ENCODE results near the gene SAMD4B. TPM values are rescaled to one million over a fixed set of nuclear protein-coding genes. Genes with fewer than 3 reads are reported as not detected.
A peak's percentile ranks its signal among the peaks of the same experiment; 100 is the strongest.

The SAMD4B gene
- total RNA-seq, 3 donors from 2014 or later (not counting 1 experiment from before 2014, with no cell fraction given), result 67.8 to 80.8 (median 78.9) TPM

DNA sequence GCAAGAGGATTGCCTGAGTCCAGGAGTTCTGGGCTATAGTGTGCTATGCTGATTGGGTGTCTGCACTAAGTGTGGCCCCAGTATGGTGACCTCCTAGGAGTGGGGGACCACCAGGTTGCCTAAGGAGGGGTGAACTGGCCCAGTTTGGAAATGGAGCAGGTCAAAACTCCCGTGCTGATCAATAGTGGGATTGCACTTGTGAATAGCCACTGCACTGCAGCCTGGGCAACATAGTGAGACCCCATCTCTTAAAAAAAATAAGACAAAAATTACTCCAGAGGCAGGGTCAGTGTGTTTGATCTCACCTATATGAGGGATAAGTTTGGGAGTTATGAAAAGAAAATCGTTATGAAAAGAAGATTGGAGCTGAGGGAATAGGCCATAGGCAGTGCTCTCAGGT lies 27.0 kb downstream of the SAMD4B start:
- ATAC-seq (no peak), DNase-seq (no peak)
- Histone ChIP-seq H3K9me3 (ENCODE audit: control insufficient read depth, insufficient read depth, low read length) (no peaks in the 10 kb centered on the region), H3K4me1 (ENCODE audit: control insufficient read depth, insufficient read depth, low read length) (no peaks in the 10 kb centered on the region), H3K4me3 (ENCODE audit: low read length) (no peak overlapping the region), H3K27me3 (ENCODE audit: control insufficient read depth, insufficient read depth, low read length) (no peaks in the 10 kb centered on the region), H3K27ac (ENCODE audit: low read length) (no peak overlapping the region), H3K36me3 (ENCODE audit: control insufficient read depth, insufficient read depth, low read length) (peaks cover 32% of the 10 kb centered on the region)
- no peaks in the 10 kb centered on the region for H3K27me3 Mint-ChIP-seq (ENCODE audit: low read depth in 2 of 2)
- H3K36me3 Mint-ChIP-seq, result no peaks in the 10 kb centered on the region
- H3K27ac Mint-ChIP-seq, result no peak overlapping the region
- TF ChIP-seq, protein P1, sequence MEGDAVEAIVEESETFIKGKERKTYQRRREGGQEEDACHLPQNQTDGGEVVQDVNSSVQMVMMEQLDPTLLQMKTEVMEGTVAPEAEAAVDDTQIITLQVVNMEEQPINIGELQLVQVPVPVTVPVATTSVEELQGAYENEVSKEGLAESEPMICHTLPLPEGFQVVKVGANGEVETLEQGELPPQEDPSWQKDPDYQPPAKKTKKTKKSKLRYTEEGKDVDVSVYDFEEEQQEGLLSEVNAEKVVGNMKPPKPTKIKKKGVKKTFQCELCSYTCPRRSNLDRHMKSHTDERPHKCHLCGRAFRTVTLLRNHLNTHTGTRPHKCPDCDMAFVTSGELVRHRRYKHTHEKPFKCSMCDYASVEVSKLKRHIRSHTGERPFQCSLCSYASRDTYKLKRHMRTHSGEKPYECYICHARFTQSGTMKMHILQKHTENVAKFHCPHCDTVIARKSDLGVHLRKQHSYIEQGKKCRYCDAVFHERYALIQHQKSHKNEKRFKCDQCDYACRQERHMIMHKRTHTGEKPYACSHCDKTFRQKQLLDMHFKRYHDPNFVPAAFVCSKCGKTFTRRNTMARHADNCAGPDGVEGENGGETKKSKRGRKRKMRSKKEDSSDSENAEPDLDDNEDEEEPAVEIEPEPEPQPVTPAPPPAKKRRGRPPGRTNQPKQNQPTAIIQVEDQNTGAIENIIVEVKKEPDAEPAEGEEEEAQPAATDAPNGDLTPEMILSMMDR (IDR thresholded peaks at IDR 0.05), result no peak
- peaks cover 0 to 9% of the 10 kb centered on the region in 2 donors for H3K4me1 Mint-ChIP-seq
- intact Hi-C loops (cut with micrococcal nuclease), result no loop called here
- no peak overlapping the region for H3K4me3 Mint-ChIP-seq
- WGBS (ENCODE audit: insufficient coverage), result 86% methylated on average over 2 of the region's 2 CpGs
- no peaks in the 10 kb centered on the region for H3K9me3 Mint-ChIP-seq

DNA sequence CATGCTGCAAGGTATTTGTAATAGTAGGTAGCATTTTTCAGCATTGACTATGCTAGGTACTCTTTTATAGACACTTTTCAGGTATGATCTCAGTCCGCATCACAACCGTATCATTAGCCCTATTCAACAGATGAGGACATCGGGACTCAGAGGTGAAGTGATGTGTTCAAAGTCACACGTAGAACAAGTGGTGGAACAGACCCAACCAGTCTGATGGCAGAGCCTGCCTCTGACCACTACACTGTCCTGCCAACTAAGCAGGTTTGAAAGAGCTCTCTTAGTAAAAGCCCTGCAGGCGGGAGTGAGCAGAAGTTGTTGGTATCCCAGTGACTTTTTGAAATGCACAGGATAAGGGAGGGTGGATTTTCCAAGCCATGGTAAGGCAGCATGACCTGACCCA lies 28.5 kb downstream of the SAMD4B start:
- Histone ChIP-seq H3K4me1 (ENCODE audit: control insufficient read depth, insufficient read depth, low read length) (no peaks in the 10 kb centered on the region), H3K4me3 (ENCODE audit: low read length) (no peak overlapping the region), H3K36me3 (ENCODE audit: control insufficient read depth, insufficient read depth, low read length) (peaks cover 38% of the 10 kb centered on the region), H3K27me3 (ENCODE audit: control insufficient read depth, insufficient read depth, low read length) (no peaks in the 10 kb centered on the region), H3K9me3 (ENCODE audit: control insufficient read depth, insufficient read depth, low read length) (no peaks in the 10 kb centered on the region), H3K27ac (ENCODE audit: low read length) (no peak overlapping the region)
- Mint-ChIP-seq H3K36me3 (no peaks in the 10 kb centered on the region), H3K4me3 (no peak overlapping the region), H3K27me3 (ENCODE audit: low read depth in 2 of 2) (no peaks in the 10 kb centered on the region), H3K27ac (peak overlapping the region in 1 of 2 donors; percentile 31), H3K4me1 (peaks cover 0 to 5% of the 10 kb centered on the region in 2 donors), H3K9me3 (no peaks in the 10 kb centered on the region)
- 95% methylated on average over 5 of the region's 5 CpGs for WGBS (ENCODE audit: insufficient coverage)
- intact Hi-C loops (cut with micrococcal nuclease), result no loop called here
- DNase-seq (no peak), ATAC-seq (no peak)
- TF ChIP-seq, protein P1 (IDR thresholded peaks at IDR 0.05), result no peak

DNA sequence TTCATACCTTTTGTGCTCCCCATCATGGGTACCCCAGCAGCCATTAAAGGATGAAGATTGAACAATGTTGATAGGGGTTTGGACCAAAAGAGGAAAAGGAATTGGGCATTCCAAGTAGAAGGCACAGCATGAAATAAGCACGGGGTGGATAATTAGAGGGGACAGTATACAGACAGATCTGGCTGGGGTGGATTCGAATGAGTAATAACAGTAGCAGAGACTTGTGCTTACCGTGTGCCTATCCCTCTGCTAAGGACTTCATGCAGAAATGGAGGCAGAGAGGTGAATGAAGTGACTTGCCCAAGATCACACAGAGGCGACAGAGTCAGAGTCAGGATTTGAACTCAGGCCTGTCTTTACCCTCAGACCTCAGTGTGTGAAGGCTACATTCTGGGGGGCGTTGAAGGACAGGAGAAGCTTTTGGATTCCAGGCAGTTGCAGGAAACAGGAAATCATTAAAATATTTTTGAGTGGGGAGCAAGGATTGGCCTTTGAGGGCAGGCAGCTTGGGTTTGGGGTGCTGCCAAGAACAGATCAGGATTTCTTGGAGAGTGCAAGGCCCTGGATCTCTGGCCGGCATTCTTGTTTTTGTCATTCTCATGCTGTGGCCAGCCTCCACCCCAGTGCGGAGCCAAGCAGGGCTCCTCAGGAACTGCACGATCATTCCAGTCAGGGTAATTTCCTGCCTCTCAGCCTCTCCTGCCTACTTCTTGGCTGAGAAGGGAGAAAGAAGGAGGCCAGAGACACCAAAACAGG lies 30.0 kb downstream of the SAMD4B start:
- Mint-ChIP-seq H3K4me1 (peaks cover 0 to 5% of the 10 kb centered on the region in 2 donors), H3K27ac (peak overlapping the region in 1 of 2 donors; percentile 8), H3K4me3 (no peak overlapping the region), H3K27me3 (ENCODE audit: low read depth in 2 of 2) (no peaks in the 10 kb centered on the region), H3K9me3 (no peaks in the 10 kb centered on the region), H3K36me3 (no peaks in the 10 kb centered on the region)
- 82% methylated on average over 8 of the region's 8 CpGs for WGBS (ENCODE audit: insufficient coverage)
- H3K9me3 ChIP-seq (ENCODE audit: control insufficient read depth, insufficient read depth, low read length), result no peaks in the 10 kb centered on the region
- no peak overlapping the region for H3K27ac ChIP-seq (ENCODE audit: low read length)
- H3K36me3 ChIP-seq (ENCODE audit: control insufficient read depth, insufficient read depth, low read length), result peaks cover 52% of the 10 kb centered on the region
- no peaks in the 10 kb centered on the region for H3K4me1 ChIP-seq (ENCODE audit: control insufficient read depth, insufficient read depth, low read length)
- no peak for DNase-seq
- H3K4me3 ChIP-seq (ENCODE audit: low read length), result no peak overlapping the region
- no peaks in the 10 kb centered on the region for H3K27me3 ChIP-seq (ENCODE audit: control insufficient read depth, insufficient read depth, low read length)
- intact Hi-C loops (cut with micrococcal nuclease), result no loop called here
- TF ChIP-seq, protein P1 (IDR thresholded peaks at IDR 0.05), result no peak
- no peak for ATAC-seq

DNA sequence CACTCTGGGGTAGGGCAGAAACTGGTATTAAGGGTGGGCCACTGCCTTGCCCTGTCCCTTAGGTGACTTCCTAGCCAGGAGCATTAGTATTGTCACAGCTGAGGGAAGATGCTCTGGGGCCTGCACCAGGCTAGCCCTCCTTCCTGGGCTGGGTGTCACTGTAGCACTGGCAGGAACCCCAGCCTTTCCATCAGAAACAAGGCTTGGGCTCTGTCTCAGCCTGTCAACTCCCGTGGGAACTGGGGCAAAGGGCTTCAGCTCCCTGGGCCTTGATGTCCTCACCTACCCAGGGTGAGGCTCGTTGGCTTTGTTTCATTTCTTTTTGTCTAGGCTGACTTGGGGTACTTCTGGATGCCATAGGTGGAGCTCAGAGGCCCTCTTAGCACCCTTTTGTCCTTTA lies 30.7 kb downstream of the SAMD4B start:
- Histone ChIP-seq H3K9me3 (ENCODE audit: control insufficient read depth, insufficient read depth, low read length) (no peaks in the 10 kb centered on the region), H3K36me3 (ENCODE audit: control insufficient read depth, insufficient read depth, low read length) (peaks cover 60% of the 10 kb centered on the region), H3K4me1 (ENCODE audit: control insufficient read depth, insufficient read depth, low read length) (no peaks in the 10 kb centered on the region), H3K27me3 (ENCODE audit: control insufficient read depth, insufficient read depth, low read length) (no peaks in the 10 kb centered on the region), H3K4me3 (ENCODE audit: low read length) (no peak overlapping the region), H3K27ac (ENCODE audit: low read length) (no peak overlapping the region)
- intact Hi-C loops (cut with micrococcal nuclease), result no loop called here
- no peak overlapping the region for H3K4me3 Mint-ChIP-seq
- 98% methylated on average over 2 of the region's 2 CpGs for WGBS (ENCODE audit: insufficient coverage)
- no peaks in the 10 kb centered on the region for H3K36me3 Mint-ChIP-seq
- no peaks in the 10 kb centered on the region for H3K27me3 Mint-ChIP-seq (ENCODE audit: low read depth in 2 of 2)
- no peak for ATAC-seq
- H3K27ac Mint-ChIP-seq, result no peak overlapping the region
- no peaks in the 10 kb centered on the region for H3K9me3 Mint-ChIP-seq
- peaks cover 0 to 5% of the 10 kb centered on the region in 2 donors for H3K4me1 Mint-ChIP-seq
- no peak for DNase-seq
- TF ChIP-seq, protein P1 (IDR thresholded peaks at IDR 0.05), result no peak
